ENCODE data around the gene EGR1.

GRCh38 chr5:138472353-138472752 lies 7.1 kb downstream of the EGR1 start:
- TF ChIP-seq CTCF (conservative IDR thresholded peaks at IDR 0.05) (no peak), ZFX (IDR thresholded peaks at IDR 0.05) (no peak)
